ENCODE measurements around the gene HOXC10. TPM values are rescaled to one million over a fixed set of nuclear protein-coding genes. Genes with fewer than 3 reads are reported as not detected.

HOXC10 gene
- total and polyA plus RNA-seq, 2 donors (not counting 3 experiments of a cell fraction or from before 2014, with no cell fraction given) = 0.18 TPM; not detected in 1

GRCh38 chr12:53978477-53979356, 6.2 kb upstream of the HOXC10 start:
- Histone ChIP-seq H3K36me3 (ENCODE audit: control insufficient read depth in 2 of 2, extremely low read depth in 1 of 2, insufficient read depth in 2 of 2, low read length in 2 of 2) (no peaks in the 10 kb centered on the region), H3K9ac (replicated peaks; ENCODE audit: extremely low read depth, insufficient read depth, low read length) (no peak overlapping the region), H3K27ac (ENCODE audit: insufficient read depth, low read depth, low read length) (no peak overlapping the region), H2AFZ (ENCODE audit: low read depth, low read length) (no peak overlapping the region), H3K4me1 (ENCODE audit: control insufficient read depth, extremely low read depth, insufficient read depth, low read length) (no peaks in the 10 kb centered on the region), H3K9me3 (replicated peaks; ENCODE audit: control insufficient read depth, insufficient read depth, low read length) (no peaks in the 10 kb centered on the region), H3K4me3 (replicated peaks in 1 of 3; ENCODE audit: insufficient read depth in 1 of 3, low read depth in 1 of 3, low read length in 3 of 3) (no peak overlapping the region), H3K9me1 (replicated peaks; ENCODE audit: control insufficient read depth, extremely low read depth, insufficient read depth, low read length) (no peaks in the 10 kb centered on the region), H3K4me2 (ENCODE audit: insufficient read depth, low read length) (no peak overlapping the region), H4K20me1 (replicated peaks; ENCODE audit: control insufficient read depth, extremely low read depth, insufficient read depth, low read length) (no peaks in the 10 kb centered on the region), H3K27me3 (ENCODE audit: control insufficient read depth in 2 of 2, insufficient read depth in 2 of 2, low read length in 2 of 2) (peaks cover 84 to 96% of the 10 kb centered on the region in 2 experiments), H3K79me2 (ENCODE audit: control insufficient read depth, insufficient read depth, low read length) (no peaks in the 10 kb centered on the region)
- TF ChIP-seq POLR2A (IDR thresholded peaks at IDR 0.05; ENCODE audit: low read depth, low read length) (no peak), FOS (IDR thresholded peaks at IDR 0.05; ENCODE audit: borderline replicate concordance, insufficient read depth, low read length) (no peak), GATA2 (IDR thresholded peaks at IDR 0.05; ENCODE audit: insufficient read depth, insufficient read length, low read depth, low read length) (no peak), MYC (IDR thresholded peaks at IDR 0.05; ENCODE audit: low read depth, low read length) (no peak), EZH2 (IDR thresholded peaks at IDR 0.05; ENCODE audit: borderline replicate concordance, low read depth, low read length, severe bottlenecking) (no peak), MAX (IDR thresholded peaks at IDR 0.05; ENCODE audit: insufficient read depth, insufficient read length) (no peak), JUN (IDR thresholded peaks at IDR 0.05; ENCODE audit: borderline replicate concordance, insufficient read depth, insufficient read length, low read depth) (no peak), CTCF (IDR thresholded peaks at IDR 0.05; ENCODE audit: extremely low read depth in 1 of 2, insufficient read depth in 1 of 2, low read depth in 1 of 2, low read length in 2 of 2) (no peak), POLR2AphosphoS5 (IDR thresholded peaks at IDR 0.05; ENCODE audit: insufficient read depth, low read depth, low read length) (no peak)
- no peak for DNase-seq (ENCODE audit: low read depth, low spot score)
- FAIRE-seq = no peak
- BruUV-seq (replicated peaks) = no TSS peak
- POLR2A ChIA-PET = no interaction called here
- CTCF ChIA-PET = no interaction called here
- dilution Hi-C loops (cut with MboI; ENCODE audit: extremely low pct_ligation_motif_present, low sequenced_read_pairs) = no loop called here
- intact Hi-C loops (cut with micrococcal nuclease) = no loop called here

Data from endothelial cell of umbilical vein (primary cell).